Mesenteric fat pad (tissue), 1 donor: ENCODE measurements around the gene FAM120A. TPM values are rescaled to one million over a fixed set of nuclear protein-coding genes. Genes with fewer than 3 reads are reported as not detected.

Experiments used
- DNase-seq: peaks from one replicate; pipeline ENCODE4 v3.0.0-alpha.2; 2020; ENCODE audit warnings: low spot score
- total RNA-seq: library from RNA; stranded (reverse); fragmentation: NEBNext Ultra II Directional; extraction: Animal tissue kit (Norgen Biotek cat#: 25700); gene quantifications from one replicate; pipeline ENCODE4 v1.2.1, GENCODE V29; 2021
- donor health status: DM: yes; HTN: yes; CAD: no.

The FAM120A gene
- total RNA-seq, 1 donor from 2014 or later: 98.0 TPM

DNA sequence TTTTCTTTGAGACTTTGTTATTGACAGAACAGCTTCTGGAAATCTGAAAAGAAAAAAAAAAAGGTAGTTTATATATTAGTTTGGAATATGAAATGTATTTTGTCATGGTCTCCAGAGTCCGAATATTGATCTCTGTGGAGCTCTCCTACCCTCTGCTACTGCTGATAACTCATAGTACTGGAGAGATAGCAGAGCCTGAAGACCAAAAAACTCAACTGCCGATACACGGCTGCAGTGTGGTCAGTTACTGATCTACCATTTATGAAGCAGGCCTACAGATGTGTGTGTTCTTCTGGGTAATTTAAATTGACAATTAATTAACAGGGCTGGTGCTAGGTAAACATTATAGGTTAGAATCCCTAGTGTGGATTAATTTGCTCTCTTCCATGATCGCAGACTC lies 3.8 kb upstream of the FAM120A start:
- no peak for DNase-seq

DNA sequence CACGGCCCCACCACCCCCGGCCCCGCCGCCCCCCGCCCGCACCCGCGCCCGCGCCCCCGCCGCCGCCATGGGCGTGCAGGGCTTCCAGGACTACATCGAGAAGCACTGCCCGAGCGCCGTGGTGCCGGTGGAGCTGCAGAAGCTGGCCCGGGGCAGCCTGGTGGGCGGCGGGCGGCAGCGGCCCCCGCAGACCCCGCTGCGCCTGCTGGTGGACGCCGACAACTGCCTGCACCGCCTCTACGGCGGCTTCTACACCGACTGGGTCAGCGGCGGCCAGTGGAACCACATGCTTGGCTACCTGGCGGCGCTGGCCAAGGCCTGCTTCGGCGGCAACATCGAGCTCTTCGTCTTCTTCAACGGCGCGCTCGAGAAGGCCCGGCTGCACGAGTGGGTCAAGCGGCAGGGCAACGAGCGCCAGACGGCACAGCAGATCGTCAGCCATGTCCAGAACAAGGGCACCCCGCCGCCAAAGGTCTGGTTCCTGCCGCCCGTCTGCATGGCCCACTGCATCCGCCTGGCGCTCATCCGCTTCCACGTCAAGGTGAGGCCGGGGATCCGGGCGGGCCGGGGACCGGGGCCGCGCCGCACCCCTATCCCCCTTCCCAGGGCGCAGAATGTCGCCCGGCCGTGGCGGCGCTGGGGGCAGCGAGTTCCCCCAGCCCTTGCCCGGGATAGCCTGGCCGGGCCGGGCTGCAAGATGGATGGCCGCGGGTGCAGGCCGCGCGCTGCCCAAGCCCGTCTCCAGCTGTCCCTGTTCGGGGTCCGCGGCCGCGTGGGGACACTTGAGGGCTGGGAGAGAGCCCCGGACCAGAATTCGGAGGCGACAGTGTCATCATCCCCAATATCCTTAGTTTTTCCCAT lies 594 bp downstream of the FAM120A start:
- DNase-seq: no peak

GRCh38 chr9:93452710-93453046 lies 1.2 kb downstream of the FAM120A start:
- no peak for DNase-seq

- peak; percentile 94 for DNase-seq
Observed at GRCh38 chr9:93453047-93453914, 1.8 kb downstream of the FAM120A start, which contains the start of gene FAM120AOS. Gene FAM120AOS, minus strand, starts transcription at chr9:93453581. Its CDS starts 872 bp downstream, at chr9:93452709.

- no peak for DNase-seq
Observed at GRCh38 chr9:93456022-93456421, 4.5 kb downstream of the FAM120A start.

DNA sequence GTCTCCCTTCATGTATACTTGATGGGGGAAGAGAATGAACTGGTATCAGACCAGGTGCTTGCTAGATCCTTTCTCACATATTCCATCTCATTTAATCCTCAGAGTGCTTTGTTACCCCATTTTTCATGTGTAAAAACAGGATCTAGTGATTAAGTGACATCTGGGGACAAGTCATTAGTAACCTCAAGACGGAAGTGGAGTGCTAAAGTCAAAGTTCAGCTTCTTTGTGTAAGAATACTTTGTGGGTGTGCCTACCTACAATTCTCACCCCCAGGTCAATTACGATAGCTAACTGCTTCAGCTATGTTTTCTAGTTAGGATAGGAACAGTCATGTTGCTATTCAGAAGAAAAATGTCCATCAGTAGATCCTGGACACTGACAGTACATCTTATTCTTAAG lies 5.0 kb downstream of the FAM120A start:
- DNase-seq: no peak

- no peak for DNase-seq
Observed at GRCh38 chr9:93457006-93457405, 5.5 kb downstream of the FAM120A start.

DNA sequence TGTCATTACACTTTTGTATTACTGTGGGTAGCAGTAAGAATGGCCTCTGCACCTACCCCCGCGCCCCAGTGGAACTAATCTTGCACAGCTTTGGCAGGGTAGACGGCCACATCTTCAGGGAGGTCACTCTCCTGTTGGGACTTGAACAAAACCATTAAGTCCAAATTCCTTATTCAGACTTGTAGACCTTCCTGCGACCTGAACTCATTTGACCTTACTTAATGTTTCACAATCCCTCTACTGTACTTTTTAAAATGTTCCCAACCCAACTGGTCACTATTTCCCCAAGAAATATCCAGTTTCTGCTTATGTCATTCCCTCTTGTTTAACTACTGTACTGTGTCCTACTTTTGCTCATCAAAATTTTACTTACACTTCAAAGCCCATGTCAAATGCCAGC lies 7.2 kb downstream of the FAM120A start:
- no peak for DNase-seq

DNA sequence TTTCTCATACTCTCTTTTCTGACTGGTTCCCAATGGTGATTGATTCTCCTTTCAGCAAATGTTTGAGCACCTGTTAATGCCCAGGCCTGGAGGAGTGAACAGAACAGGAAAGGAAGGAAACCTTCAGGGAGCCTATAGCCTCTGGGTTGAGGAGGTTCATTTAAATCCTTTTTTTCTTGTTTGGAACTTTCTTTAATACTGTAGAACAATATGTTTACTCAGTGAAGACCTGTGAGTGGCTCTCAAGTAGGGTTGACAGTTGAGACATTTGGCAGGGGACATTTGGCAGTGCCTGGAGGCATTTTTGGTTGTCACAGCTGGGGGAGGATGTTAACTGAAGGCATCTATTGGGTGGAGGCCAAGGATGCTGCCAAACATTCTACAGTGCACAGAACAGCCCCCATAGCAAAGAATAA lies 8.0 kb downstream of the FAM120A start:
- no peak for DNase-seq

DNA sequence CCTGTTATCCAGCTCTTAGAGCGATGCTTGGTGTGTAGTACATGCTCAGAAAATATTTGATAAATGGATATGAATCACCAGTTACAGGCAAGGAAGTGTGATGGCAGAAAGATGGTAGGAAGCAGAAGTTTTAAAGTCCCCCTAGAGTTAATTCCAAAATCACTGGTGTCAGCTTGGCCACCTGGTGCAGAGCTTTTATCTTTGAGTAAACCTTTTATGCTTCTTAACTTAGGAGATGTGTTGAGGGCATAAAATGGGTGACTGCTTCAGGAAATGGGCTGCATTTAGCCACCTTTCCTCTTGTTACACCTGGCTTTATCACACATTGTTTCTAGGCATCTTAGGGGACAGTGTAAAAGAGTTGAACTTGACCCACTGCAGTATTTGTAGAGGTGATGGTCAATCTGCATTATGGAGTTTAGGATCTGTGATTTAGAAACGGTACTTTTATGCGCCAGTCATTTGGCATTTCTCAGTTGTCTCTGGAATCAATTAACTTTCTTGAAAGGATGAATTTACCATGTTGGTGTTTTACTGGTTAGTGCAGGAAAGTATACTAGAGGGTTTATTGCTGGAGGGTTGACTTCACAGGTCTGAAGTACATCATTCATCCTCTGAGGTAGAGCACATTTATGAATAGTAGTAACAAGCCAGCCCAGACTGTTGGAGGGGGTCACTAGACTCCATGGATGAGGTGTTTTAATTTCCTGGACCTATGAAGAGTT lies 9.4 kb downstream of the FAM120A start:
- DNase-seq: no peak

GRCh38 chr9:93461414-93461743 lies 9.9 kb downstream of the FAM120A start:
- DNase-seq: no peak

DNA sequence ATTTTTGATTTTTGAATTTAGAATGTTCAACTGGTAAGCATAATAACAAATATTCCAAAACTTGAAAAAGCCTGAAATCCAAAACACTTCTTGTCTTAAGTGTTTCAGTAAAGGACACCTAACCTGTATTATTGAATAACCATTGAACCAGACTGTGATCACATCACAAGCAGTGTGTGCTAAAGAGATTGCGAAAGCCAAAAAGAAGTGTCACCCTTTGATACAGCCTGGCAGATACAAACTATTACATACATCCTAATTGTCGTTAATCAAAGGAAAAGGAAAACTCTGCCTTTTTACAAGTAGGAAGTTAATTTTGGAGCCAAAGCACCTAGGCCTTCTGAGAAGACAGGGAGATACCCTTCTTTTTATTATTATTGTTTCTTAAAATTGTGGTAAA lies 10.3 kb downstream of the FAM120A start:
- no peak for DNase-seq

DNA sequence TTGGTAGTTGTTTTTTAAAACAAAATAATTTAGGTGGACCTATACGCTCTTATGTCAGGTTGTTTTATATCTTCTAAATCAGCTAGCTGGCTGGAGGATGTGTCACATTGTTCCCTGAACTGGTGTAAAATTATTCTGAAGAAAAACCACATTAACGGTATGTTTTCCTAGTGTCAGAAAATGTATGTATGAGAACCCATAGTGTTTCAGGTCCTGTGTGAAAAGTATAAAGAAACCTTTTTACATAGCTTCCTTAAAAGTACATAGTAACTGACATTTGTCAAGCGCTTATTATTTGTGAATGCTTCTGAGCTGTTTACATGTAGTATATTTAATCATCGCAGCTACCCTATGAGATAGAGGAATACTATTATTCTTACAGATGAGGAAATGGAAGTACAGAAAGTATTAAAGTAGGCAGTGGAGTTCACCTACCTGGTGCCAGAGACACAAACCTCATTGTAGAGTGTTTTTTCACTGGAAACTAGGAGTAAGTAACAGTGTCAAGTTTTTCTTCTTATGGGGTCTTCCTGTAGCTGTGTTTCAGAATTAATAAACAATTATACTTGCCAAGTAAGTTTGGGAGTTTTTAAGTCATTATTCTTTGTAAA lies 12.3 kb downstream of the FAM120A start:
- no peak for DNase-seq

- DNase-seq: no peak
Observed at GRCh38 chr9:93464395-93464794, 12.9 kb downstream of the FAM120A start.

DNA sequence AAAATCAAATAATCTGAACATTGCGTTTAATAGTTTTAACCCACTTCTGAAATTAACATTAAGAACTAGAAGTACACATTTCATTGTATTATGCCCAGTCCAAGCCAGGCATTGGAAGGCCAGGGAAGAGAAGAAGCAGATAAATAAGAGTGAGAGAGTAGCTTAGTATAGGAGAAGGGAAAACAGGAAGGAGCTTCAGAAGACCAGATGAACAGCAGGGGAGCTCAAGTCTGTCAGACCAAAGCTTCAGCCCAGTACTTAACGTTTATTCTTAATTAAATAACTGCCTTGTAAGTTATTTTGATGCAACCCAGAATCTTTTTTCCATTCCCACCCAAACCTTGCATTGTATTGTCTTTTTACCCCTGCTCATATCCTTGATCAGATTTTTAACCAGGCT lies 13.4 kb downstream of the FAM120A start:
- DNase-seq: no peak

DNA sequence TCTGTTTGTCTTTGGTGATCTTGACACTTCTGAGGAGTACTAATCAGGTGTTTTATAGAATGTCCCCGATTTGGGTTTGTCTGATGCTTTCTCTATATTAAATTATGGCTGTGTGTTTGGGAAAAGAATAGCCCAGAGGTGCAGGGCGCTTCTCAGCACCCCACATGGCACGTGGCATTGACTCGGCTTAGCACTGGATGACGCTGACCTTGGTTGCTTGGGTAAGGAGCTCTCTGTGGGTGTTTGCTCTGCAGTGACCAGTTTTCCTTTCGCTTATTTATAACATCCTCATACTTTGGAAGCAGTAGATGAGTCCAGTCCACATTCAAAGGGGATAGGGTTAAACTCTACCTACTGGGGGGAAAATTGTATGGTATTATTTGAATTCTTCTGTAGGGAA lies 14.4 kb downstream of the FAM120A start:
- DNase-seq: no peak

- no peak for DNase-seq
Observed at GRCh38 chr9:93466416-93467061, 15.1 kb downstream of the FAM120A start.

GRCh38 chr9:93467062-93467416 lies 15.6 kb downstream of the FAM120A start:
- DNase-seq: no peak

GRCh38 chr9:93467462-93467861 lies 16.0 kb downstream of the FAM120A start:
- no peak for DNase-seq

GRCh38 chr9:93468763-93469456 lies 17.4 kb downstream of the FAM120A start:
- no peak for DNase-seq
